ENCODE results near the gene CA10.

Gene CA10

GRCh38 chr17:52041123-52041617 is 117.3 kb downstream of the CA10 start:
- DNase-seq = no peak

GRCh38 chr17:52036416-52036815 is 122.1 kb downstream of the CA10 start:
- no peak for DNase-seq

- no peak for DNase-seq
Observed at GRCh38 chr17:52035336-52035915, 123.1 kb downstream of the CA10 start.

GRCh38 chr17:52032454-52032853 is 126.1 kb downstream of the CA10 start:
- DNase-seq = no peak

GRCh38 chr17:52030052-52030451 is 128.5 kb downstream of the CA10 start:
- peak; percentile 28 for DNase-seq

GRCh38 chr17:52027620-52028295 is 130.8 kb downstream of the CA10 start:
- no peak for DNase-seq

GRCh38 chr17:52027081-52027480 is 131.4 kb downstream of the CA10 start:
- no peak for DNase-seq

- DNase-seq = no peak
Observed at GRCh38 chr17:52026075-52026474, 132.4 kb downstream of the CA10 start.

- no peak for DNase-seq
Observed at GRCh38 chr17:52025236-52025635, 133.3 kb downstream of the CA10 start.

- DNase-seq = no peak
Observed at GRCh38 chr17:52024300-52024870, 134.1 kb downstream of the CA10 start.

GRCh38 chr17:52011064-52011463 is 147.4 kb downstream of the CA10 start:
- no peak for DNase-seq

GRCh38 chr17:51999654-52000053 is 158.9 kb downstream of the CA10 start:
- DNase-seq = no peak

GRCh38 chr17:51997723-51998122 is 160.8 kb downstream of the CA10 start:
- no peak for DNase-seq

- no peak for DNase-seq
Observed at GRCh38 chr17:51995797-51996403, 162.6 kb downstream of the CA10 start.

GRCh38 chr17:51992864-51993416 is 165.6 kb downstream of the CA10 start:
- no peak for DNase-seq

- DNase-seq = no peak
Observed at GRCh38 chr17:51971121-51971520, 187.4 kb downstream of the CA10 start.

- no peak for DNase-seq
Observed at GRCh38 chr17:51961689-51962088, 196.8 kb downstream of the CA10 start.

GRCh38 chr17:51957786-51958185 is 200.7 kb downstream of the CA10 start:
- no peak for DNase-seq

GRCh38 chr17:51955245-51955644 is 203.3 kb downstream of the CA10 start:
- no peak for DNase-seq

- no peak for DNase-seq
Observed at GRCh38 chr17:51954232-51954765, 204.2 kb downstream of the CA10 start.

- DNase-seq = no peak
Observed at GRCh38 chr17:51951741-51952140, 206.8 kb downstream of the CA10 start.

GRCh38 chr17:51948128-51948527 is 210.4 kb downstream of the CA10 start:
- no peak for DNase-seq

GRCh38 chr17:51947160-51947735 is 211.3 kb downstream of the CA10 start:
- DNase-seq = no peak
